ENCODE results near the gene A4GNT.
"Not testable (repeated sequence)": the region's sequence is repeated elsewhere in the genome, so short reads cannot be mapped to it uniquely, and the experiment has no call there.

Gene A4GNT

DNA sequence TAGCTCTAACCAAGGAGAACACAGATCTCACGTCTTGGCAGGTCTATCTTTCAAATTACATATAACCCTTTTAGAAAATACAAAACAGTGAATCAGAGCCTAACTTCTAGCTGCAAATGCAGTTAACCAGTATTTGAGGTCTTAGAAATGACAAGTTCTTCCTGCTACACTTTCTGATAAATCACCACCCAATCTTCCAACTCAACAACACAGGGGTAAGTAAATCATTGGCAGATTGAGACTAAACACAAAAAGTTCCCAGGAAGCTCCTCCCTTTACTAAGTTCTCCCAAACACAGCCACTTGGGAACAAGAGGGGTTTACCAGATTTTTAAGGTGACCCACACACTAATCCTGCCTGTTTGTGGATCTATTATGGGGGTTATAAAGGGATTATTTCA is at the start of gene A4GNT:
Gene A4GNT, minus strand, starts transcription at position 152 of the 400 bp plus-strand sequence. CDS start 1,134 bp downstream, outside the sequence.
- DNase-seq, result no peak

DNA sequence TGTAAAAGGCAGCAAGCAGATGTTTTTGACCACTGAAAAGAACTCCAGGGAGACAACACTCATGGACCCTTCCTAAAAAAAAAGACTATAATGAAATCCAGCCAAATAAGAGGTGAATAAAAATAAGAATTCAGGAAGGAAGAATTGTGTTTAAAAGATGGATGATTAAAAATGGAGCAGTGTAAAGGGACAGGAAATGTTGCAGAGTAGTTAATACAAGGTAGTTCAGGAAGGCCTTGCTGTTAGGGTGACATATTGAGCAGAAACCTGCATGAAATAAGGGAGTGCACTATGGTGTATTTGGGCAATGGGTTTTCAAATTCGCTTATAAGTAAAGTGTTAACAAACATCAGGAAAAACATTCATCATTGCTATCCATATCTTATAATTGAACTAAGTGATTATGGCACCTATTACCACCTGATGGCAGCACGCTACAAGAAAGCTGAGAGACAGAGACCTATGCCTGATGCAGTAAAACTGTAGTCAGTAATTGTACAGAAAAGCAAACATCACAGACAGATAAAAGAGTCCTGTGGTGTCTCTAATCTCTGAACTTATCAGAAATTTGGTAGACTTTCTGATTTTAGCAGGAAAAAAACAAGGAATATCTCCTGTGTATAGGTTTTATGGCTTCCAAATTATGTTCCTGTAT is 48.3 kb upstream of the A4GNT start:
- DNase-seq, result peak; percentile 59

DNA sequence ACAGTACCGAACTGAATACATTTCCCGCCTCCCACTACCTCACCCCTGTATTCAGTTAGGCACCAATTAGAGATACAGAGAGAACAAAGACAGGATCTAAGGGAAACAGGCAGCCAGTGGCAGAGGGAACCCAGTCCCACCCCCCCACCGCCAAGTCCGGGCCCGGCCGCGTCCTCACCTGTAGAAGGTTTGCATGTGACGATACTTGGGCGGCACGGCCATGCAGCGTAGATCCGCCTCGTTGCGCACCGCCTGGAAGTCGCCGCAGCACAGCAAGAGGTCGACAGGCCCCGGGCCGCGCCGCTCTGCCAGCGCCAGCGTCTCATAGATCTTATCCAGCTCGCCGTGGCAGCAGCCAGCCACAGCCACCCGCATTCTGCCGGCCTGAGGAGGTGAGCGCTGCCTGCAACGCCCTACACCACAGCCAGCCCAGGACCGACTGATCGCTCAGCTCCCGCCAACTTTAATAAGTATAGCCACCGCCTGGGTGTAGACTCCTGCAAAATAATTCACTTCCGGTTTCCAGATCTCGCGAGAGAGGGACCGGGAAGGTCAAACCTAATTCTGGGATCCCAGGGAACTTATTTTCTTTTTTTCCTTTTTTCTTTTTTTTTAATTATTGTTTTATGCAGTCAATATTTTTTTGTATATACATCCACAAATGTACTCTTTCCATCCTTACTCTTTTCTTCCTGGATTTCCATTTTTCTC is 42.4 kb upstream of the A4GNT start, which contains the start of gene DBR1:
Gene DBR1, minus strand, starts transcription at position 501 of the 711 bp plus-strand sequence. Its CDS starts 126 bp downstream, at position 375.
- DNase-seq, result peak; percentile 69

DNA sequence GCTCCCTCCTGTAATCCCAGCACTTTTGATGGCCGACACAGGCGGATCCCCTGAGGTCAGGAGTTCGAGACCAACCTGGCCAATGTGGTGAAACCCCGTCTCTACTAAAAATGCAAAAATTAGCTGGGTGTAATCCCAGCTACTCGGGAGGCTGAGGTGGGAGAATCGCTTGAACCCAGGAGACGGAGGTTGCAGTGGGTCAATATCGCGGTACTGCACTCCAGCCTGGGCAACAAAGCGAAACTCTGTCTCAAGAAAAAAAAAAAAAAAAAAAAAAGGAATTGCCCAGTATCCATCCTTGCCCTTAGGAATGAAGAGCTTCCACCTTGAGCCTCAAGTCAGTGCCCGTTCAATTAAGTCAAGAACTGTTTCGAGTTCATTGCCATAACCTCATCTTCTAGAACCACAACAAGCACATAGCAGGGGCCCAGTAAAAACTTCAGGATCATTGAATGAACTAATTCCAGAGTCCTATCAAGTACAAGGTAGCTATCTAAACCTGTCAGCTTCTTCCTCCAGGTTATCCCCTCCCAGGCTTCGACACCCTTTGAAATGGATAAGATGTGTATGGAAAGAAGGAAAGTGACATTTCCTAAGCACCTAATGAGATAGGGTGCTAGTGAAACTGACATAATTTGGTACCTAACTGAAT is 41.7 kb upstream of the A4GNT start:
- no peak for DNase-seq

DNA sequence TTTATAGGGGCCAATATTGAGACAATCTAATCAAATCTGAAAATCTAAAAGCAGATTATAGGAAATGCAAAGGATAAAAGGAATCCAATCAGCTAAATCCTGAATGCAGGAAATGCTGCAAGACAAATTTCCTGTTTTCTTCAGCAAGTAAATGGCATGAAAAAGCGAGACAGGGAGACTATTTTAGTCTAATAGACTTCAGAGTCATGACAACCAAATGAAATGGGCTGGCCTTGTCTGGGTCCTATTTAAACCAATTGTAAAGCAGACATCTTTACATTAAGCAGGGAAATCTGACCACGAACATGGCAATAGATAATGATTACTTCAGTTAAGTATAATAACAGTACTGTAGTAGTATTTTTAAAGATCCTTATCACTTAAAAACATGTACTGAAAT is 40.4 kb upstream of the A4GNT start:
- DNase-seq, result no peak

- DNase-seq, result no peak
These were observed 32.9 kb upstream of the A4GNT start for GRCh38 chr3:138165061-138165460.

DNA sequence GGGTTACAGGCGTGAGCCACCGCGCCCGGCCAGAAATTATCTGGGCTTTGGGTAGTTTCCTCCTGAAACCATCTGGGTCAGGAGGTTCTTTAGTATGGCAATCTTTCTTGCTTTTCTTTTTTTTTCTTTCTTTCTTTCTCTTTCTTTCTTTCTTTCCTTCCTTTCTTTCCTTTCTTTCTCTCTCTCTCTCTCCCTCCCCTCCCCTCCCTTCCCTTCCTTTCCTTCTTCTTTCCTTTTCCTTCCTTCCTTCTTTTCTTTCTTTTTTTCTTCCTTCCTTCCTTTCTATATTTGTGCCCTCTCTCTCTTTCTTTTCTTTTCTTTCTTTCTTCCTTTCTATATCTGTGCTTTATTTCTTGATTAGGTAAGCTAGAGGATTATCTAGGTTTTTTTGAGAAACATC is 25.6 kb upstream of the A4GNT start:
- no peak for DNase-seq

DNA sequence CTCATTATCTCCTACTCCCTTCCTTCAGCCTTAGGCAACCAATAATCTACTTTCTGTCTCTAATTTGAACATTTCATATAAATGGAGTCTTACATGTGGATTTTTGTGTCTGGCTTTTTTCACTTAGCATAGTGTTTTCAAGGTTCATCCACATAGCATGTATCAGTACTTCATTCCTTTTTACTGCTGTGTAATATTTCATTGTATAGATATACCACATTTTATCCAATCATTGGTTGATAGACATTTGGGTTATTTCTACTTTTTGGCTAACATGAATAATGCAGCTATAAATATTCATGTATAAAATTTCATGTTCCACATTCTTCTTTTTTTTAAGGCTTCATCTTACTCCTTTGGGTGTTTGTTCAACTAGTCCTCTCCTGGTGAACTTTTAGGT is 22.3 kb upstream of the A4GNT start:
- DNase-seq, result no peak

GRCh38 chr3:138148503-138148902 is 16.3 kb upstream of the A4GNT start:
- DNase-seq, result no peak

- DNase-seq, result not testable (repeated sequence)
These were observed 10.0 kb upstream of the A4GNT start for GRCh38 chr3:138142181-138142580.

GRCh38 chr3:138140940-138141339 is 8.8 kb upstream of the A4GNT start:
- no peak for DNase-seq

DNA sequence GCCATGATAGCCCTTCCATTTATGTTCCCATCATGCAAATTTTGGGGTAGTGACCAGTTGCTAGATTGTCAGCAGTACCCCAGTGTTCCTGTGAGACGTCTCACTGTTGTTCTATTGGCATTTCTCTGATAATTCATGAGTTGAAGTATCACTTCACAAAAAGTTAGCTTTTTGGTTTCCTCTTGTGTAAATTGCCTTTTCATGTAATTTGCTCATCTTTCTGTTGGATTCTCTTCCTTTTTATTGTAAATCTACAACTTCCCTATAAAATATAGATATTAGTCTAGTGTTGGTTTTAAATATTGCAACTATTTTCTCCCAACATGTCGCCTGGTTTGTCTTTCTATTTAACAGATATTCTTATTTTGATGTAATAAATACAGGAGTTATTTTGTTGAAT is 7.5 kb upstream of the A4GNT start:
- DNase-seq, result no peak

DNA sequence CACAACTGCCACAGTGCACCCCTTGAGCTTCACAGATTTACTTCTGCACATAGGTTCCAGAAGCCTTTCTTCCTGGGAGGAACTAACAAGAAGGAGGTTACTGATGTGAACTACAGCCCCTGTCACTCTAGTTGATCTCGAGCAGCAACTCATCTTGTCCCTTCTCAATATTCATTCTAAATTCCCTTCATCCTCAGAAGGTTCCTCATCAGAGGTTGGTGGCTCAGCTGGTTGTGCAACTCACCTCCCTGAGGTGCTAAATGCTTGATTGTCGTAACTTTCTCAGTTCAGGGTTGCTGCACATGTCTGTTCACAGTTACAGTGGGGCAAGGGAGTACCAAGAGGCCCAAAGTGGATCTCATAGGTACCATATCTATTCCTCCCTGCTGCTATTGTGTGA is 5.7 kb upstream of the A4GNT start:
- DNase-seq, result no peak

GRCh38 chr3:138136201-138136600 is 4.0 kb upstream of the A4GNT start:
- DNase-seq, result no peak

DNA sequence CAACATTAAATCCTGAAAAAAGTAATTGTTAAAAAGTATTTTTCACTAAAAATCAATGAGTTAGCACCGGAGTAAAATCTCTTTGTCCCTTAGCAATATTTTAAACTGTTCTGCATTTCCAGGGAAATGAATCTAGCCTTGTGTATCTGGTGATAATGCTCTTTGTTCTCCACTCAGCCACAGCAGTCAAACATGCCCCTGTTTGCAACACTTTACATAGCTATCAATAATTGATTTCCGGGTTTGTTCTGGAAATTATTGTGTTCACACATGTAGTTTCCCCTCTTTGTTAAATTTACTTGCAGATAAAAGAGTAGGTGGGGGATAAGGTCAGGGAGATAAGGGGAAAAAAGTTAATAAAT is 3.6 kb upstream of the A4GNT start:
- no peak for DNase-seq

DNA sequence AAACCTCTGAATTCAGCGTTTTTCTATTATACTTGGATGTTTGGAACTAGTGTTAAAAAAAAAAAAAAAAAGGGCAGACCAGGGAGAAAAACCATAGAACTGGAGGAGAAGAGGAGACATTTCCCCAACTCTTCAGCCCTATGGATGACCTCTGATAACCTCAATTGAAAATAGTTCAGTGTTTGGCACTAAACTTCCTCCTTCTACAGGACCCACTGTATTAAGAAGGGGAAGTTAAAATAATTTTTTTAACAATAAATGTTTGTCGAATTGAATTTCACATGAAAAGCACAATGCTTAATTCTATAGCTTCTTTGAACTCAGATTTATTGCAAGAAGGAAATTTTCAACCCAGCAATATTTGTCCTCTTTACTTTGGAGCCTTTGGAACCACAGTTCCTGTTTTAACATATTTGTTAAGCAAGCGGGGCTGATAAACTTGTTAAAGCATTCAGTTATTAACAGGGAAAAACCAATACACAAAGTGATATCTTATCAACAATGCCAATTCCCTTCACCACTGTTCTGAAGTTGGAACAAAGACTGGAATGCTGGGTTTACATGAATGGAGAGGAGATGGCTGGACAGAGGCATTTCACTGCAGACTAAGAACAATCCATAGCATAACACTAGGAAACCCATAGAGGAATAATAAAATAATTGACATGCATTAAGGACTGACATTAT is 3.1 kb upstream of the A4GNT start:
- DNase-seq, result no peak

DNA sequence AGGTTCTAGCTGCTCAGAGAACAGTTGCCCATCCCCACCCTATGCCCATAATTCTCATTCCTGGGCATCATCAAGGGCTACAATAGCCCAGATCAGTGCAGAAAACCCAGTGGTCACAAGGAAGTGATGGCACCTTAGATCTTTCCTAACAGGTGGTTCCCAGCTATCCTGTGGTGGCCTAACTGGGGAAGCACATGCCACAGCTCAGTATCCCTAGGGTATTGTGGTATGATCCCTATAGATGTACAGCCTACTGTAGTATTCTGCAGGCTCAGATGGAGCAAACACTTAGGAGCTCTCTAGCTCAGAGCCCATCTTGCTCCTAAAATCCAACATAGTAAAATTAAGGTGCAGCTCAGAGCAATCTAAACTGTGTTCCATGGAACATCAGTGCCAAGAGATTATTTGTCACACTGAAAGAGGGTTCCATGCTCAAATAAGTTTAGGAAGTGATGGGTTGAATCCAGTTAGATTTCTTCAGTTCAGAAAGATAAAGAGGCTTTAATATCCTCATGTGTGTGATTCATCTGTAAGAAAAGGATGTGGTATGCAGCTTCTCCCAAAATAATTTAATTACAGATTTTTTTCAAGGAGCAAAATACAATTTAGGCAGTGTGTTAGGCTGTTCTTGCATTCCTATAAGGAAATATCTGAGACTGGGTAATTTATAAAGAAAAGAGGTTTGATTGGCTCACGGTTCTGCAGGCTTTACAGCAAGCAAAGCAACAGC is 4.4 kb downstream of the A4GNT start:
- no peak for DNase-seq

DNA sequence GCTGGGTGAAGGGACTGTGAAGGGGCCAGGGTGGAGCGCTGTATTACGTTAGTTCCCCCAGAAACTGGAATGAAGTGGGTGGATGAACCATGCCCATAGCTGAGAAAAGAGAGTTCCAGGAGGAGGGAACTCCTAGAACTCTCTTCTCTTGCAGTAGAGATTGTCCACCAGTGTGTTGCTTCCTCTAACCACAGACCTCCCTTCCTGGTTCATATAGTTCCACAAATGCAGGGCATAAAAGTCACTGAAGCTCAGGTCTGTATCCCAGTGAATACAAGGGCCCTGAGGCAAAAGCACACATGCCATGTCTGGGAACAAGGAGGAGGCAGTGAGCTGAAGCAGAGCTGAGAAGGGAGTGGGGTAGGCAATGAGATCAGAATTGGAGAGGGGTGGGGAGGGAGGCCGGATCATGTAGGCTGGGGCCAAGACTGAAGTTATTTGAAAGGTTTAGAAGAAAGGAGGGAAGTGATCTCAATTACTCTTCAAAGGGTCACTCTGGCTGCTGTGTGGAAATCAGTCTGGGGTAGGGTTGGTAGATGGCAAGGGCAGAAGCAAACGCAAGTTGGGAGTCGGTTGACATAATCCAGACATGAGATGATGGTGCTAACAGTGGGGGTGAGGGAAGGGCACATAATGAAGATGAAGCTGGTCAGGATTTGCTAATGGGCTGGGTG is 6.5 kb downstream of the A4GNT start:
- DNase-seq, result no peak

GRCh38 chr3:138124706-138125355 is 7.4 kb downstream of the A4GNT start:
- no peak for DNase-seq

DNA sequence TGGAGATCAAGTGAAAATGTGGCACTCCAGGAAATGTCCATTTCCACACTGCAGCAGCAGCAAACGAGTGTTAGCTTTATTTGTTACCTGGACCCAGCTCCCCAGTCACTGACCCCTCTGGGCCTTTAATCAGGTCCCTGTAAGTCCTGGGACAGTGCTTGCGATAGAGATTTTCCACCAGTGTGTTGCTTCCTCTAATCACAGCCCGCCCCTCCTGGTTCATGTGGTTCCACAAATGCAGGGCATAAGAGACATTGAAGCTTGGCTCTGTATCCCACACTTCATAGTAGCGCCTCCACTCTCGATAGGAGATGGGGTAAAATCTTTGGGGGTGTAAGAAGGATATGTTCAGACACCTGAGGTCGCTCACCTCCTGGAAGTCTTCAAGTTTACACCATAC is 8.0 kb downstream of the A4GNT start:
- no peak for DNase-seq

DNA sequence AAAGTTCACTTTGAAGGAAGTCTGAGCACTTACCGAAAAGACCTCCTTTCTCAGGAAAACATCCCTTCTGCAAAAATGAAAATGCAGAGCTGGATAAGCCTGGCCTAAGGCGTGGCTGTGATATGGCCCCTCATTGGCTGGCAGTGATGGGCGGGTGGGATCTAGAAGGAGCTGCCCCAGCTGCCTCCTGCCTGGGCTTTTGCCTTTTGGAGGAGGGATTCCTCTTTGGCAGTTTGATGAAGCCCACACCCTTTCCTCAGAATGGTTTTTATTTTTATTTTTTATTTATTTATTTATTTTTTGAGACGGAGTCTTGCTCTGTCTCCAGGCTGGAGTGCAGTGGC is 12.8 kb downstream of the A4GNT start:
- no peak for DNase-seq

Measured in NCI-H1417 treated with DMSO at 0.1 percent for 48 hours (cell line).